Measurements from ENCODE around the gene TET3.

Gene TET3

DNA sequence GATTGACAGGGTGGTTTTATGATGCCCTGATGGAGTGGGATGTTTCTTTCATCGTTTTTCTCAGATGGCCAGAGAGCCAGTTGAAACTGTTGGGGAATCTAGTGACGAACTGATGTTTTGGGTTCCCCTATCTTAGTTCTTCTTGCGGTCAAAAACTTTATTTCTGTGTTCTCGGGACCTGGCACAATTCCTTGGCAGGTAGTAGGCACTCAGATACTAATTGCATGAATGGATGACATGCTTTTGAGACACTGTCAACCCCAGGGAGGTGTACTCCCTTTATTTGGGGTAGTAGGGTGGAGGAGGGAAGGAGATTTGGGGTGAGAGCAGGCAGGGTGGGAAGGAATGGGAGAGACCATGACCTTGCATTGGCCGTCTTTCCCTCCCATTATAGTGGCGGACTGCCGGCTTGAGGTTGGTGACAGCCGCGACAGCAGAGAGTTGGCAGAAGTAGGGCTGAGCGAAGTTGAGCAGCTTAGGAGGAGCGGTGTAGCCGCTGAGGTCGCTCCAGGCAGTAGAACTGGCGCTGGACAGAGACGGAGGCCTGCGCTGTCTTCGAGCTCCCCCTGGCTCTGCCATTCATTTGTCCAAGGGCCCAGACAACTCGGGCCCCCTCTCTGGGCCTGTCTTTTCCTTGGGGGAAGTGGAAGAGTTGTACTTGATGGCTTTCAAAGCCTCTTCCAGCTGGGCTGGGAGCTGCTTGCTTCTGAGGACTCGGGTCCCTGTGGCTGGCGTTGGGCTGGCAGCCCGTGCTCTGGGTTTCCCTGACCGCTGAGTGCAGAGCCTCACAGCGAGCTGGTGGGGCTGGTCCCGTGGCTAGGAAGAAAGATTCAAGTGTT lies 2.6 kb downstream of the TET3 start:
- no peak for DNase-seq (ENCODE audit: low read depth)

DNA sequence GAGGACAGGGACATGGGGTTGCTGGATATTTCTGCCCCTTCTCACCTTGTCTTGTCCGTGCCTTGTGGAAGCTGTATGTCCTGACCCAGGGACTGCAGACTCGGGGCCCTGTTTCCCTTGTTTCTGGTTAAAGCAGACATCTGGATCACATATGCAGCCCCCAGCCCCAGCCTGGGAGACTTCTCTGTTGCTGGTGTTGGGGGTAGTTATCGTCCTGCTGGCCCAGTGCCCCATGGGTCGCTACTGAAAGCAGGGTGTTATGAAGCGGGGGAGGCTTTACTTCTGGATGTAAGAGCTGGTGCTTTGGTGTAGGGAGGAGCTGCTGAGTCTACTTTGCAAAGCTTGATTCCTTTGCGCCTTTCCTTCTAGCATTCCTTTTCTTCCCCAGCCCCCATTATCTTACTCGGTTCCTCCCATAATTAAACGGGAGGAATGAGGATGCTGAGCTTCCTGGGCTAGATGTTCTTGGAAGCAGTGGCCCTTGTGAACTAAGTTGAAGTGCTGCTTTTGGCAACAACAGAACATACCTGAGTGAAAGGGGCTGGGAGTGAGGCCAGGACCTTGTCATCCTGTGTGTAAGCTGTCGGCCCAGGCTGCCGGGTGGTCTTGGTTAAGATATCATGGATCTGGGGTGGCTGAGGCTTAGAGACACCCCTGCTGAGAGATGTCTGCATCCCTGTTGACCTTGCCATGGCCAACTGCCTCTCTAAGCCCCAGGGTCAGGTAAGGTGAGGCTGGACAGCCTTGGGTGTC lies 3.4 kb downstream of the TET3 start:
- DNase-seq (ENCODE audit: low read depth) = no peak

DNA sequence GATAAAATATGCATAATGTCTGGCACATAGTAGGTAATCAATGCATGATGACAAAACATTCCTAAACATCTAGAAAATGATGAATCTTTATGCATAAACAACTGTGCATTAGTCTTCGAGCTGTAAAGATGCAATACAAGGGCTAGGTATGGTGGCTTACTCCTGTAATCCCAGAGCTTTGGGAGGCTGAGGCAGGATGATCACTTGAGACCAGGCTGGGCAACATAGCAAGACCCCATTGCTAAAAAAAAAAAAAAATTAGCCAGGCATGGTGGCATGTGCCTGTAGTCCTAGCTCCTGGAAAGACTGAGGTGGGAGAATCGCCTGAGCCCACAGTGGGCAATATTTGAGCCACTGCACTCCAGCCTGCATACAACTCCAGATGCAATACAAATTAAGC lies 5.3 kb downstream of the TET3 start:
- DNase-seq (ENCODE audit: low read depth) = no peak

DNA sequence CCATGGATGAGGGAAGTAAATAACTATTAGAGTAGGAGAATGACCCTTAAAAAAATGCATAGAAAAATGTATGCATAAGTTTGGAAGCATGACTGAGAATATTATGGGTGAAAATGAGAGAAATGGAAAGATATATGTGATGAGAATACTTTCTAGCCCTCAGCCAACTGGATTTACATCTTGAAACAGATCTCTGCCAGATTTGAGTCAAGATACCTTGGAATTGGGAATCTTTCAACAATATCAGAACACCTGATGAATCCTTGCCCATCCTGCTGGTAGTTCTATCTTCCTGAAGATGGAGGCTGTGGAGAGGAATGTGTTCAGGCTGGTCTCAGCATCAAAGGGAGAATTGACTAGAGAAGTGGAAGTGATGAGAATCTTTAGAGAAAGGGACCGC lies 5.8 kb downstream of the TET3 start:
- no peak for DNase-seq (ENCODE audit: low read depth)

DNA sequence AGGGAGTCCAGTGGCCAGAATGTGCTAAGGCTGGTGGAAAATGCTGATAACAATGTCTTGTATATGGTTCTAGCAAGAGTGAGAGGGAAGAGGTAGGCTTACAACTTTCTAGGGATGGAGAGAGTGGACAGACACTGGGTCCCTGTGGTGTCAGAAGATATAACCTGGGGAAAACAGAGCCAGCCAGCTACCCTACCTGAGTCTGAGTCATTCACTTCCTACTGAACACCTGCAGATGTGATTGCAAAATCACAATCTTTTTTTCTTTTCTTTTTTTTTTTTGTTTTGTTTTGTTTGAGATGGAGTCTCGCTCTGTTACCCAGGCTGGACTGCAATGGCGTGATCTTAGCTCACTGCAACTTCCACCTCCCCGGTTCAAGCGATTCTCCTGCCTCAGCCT lies 7.3 kb downstream of the TET3 start:
- no peak for DNase-seq (ENCODE audit: low read depth)

DNA sequence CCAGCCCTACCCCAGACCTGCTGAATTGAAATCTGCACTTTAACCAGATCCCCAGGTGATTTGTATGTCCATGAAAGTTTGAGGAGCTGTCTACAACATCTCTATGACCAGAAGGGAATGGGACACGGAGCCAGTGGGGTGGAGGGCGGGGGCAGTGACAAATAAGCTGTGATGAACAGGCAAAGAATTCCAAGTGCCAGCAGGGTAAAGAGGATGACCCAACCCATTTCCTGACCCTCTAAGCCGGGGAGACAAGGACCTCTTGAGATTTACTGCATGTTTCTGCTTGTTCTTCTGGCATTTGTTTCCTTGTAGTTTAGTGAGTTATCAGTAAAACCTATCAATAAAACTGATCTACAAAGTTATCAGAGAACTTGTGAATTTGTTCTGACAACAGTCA lies 8.7 kb downstream of the TET3 start:
- no peak for DNase-seq (ENCODE audit: low read depth)

DNA sequence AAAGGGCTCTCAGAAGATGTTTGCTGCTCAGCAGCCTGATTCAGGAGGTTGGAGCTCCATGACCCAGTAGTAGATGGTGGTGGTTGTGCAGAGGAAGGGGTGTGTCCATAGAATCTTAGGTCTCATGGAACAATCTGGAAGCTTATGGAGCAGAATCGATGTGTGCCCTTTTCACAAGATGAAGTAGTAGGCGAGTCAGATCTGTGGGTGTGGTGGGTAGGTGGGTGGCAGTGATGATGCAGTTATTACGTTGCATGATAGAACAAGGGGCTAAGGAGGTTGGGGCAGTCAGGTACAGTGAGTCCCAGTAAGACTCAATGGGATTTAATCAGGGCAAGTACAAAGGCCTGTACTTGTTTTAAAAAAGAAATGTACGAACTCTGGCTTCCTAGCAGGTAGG lies 9.1 kb downstream of the TET3 start:
- no peak for DNase-seq (ENCODE audit: low read depth)

DNA sequence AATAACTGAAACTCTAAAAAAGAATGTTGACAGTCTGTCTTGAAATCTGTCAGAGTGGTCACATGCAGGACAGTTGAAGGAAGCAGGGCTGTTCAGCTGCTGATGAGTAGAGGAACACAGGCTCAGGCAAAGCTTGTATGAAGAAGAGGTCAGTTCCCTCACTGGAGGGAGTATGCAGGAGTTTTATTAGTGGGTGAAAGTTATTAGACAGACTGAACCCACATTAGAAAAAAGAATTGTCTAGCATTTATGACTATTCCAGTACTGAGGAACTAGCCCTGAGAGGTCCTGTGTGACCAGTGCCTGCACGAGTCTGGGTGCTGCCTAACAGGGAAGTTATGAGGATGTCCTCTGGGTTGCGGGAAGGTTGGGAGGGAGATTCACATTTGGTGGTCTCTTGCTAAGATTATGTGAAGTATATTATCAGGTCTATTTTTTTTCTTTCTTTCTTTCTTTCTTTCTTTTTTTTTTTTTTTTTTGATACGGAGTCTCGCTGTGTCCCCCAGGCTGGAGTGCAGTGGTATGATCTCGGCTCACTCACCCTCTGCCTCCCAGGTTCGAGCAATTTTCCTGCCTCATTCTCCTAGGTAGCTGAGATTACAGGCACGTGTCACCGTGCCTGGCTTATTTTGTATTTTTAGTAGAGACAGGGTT lies 9.6 kb downstream of the TET3 start:
- no peak for DNase-seq (ENCODE audit: low read depth)

DNA sequence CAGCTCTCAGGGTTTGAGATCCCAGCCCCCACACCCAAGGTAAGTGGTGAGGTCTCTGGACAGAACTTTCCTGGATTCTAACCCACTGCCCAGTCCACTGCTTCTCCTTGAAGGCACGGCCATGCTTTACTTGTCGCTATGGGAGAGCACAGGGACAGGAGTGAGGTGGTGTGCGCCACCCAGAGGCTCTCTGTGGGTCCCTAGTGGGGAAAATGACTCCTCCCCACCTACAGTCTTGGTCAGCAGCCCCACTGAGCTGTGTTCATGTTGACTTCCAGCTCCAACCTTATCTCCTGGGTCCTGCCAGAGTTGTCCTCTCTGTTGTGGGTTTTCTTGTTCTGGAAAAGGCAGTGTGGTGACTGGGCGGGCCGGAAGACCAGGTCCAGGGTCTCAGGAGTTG lies 11.1 kb downstream of the TET3 start:
- DNase-seq (ENCODE audit: low read depth) = no peak

DNA sequence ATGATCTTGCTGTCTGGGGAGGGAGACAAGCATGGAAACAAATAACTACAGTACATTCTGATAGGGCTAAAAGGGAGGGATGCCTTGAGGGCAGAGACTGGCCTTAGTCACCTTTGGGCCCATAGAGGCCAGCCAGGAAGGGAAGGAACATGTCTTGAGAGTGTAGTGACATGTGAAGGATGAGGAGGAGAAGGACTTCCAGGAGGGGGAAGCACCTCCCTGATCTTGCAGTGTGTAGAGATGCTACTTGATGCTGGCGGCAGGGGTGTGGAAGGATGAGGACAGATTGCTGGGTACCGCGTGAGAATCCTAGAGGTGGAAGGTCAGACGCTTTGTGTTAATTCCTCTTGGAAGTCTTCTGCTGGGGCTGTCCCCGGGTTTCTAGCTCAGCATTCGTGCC lies 13.1 kb downstream of the TET3 start:
- no peak for DNase-seq (ENCODE audit: low read depth)

DNA sequence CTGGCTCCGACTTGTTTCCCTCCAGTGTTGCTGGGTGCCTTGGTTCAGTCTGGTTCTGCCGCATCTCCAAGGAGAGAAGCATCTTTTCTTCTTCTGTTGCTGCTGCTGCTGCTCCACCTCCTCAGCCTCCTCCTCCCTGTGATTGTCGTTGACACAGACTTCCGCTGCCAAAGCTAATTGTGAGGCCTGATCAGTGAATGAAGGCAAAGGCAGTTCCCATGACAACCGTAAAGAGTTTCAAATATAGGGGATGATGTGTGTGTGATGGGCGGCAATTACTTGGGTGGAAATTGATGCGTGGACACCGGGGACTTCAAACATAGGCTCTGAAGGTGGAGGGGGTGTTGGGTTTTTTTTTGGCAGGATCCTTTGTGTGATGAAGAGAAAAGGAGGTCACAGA lies 13.7 kb downstream of the TET3 start:
- no peak for DNase-seq (ENCODE audit: low read depth)

DNA sequence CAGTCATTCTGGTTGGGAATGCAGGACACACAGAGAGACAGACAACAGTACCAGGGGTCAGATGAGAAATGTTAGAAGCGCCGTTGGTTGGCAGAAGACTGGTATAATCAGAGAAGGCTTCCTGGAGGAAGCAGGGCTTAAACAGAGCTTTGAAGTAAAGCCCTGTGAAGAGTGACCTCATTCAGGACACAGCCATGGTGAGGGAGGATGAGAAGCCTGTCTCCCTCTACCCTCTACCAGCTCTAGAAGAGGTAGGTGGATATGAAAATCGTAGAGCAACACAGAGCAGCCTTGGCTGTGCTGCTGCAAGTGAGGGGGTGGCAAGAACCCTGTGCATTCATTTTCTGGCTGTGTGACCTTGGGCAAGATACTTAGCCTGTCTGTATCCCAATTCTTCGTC lies 14.2 kb downstream of the TET3 start:
- DNase-seq (ENCODE audit: low read depth) = no peak

DNA sequence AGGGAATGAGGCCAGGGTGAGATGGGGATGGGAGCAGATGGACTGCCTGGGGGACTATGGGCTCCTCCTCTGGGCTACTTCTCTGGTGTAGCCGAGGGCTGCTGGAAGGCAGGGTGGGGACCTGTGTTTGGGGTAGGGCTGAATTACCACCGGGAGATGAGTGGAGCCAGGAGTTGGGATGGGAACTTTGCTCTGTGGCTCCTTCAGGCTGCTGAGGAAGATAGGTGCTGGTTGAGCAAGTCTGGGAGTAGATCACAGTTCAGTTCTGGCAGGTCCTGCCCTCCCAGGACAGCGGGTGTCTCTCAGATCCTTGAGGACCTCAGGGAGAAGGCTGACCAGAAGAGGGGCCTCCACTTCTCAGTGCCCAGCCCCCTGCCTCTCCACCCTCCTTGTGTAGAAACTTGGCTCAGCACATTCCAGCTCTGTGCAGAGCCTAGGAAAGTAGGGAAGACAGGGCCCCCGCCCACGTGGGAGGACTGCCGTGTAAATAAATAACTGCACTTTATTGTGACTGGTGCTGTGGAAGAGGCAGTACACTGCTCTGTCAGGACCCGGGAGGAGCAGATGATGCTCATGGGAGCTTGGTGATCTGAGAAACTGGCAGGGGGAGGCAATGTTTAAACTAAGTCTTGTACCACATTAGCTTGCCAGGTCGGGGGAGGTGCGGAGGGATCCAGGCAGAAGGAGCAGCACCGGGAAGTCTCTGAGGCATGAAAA lies 15.3 kb downstream of the TET3 start:
- no peak for DNase-seq (ENCODE audit: low read depth)

DNA sequence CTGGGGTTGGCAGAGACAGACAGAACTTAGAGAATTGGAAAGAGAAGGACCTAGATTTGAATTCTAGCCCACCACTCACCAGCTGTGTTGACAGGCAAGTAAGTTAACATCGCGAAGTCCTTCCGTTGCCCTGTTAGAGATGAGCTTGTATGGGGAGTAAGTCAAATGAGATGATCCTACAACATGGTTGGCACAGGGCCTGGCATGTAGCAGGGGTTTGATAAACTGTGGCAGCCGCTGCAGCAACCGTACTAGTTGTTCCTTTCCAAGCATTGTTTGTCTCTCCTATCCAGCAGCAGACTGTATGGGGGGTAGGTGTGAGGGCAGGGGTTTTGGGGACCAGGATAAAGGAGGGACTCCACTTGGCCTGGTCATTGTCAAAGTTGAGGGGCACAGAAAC lies 16.0 kb downstream of the TET3 start:
- DNase-seq (ENCODE audit: low read depth) = no peak

DNA sequence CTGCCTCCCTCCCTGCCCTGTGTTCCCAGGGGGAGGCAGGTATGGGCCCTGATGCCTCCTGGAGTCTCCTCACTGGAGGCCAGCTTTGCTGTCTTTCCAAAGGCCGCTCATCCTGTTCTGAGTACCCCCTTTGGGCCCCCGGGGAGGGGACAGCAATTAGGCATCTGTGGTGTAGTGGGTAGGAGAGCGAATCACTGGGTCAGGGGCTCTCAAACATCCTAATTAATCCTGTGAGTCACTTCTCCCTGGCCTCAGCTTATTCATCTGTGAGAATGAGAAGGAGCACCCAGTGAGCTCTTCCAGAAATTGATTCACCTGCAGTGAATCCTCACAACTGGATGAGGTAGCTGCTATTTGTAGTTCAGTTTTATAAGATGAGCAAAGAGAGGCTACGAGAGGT lies 16.4 kb downstream of the TET3 start:
- DNase-seq (ENCODE audit: low read depth) = no peak

DNA sequence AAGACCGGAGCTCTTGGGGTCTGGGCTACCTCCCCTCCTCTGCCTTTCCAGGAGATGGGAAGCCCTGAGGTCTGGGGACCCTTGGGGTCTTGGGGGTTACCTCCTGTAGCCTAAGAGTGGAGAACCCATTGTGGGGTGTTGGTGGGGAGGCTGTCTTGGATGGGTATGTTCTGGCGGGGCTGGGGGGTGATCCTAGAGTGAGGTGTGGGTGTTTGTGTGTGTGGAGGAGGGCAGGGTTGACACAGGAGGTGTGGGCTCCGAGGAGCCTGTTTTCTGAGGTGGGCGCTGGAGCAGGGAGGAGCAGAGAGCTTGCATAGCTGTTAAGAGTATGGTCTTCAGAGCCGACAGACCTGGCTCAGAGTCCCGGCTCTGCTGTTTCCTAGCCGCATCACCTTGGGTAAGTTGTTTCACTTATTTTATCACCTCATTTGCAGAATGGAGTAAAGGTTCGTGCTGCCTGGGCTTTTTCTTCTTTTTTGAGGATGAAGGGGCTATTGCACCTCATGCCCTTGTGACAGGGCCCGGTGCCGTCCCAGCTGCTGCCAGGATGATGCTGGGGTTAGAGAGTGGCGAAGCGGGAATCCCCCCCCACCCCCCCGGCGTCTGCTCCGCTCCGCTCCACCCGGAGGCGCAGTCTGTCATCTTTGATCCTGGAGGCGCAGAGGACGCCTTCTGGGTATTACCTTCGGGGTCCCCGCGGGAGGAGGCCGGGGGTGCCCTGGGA lies 17.2 kb downstream of the TET3 start:
- DNase-seq (ENCODE audit: low read depth) = no peak

DNA sequence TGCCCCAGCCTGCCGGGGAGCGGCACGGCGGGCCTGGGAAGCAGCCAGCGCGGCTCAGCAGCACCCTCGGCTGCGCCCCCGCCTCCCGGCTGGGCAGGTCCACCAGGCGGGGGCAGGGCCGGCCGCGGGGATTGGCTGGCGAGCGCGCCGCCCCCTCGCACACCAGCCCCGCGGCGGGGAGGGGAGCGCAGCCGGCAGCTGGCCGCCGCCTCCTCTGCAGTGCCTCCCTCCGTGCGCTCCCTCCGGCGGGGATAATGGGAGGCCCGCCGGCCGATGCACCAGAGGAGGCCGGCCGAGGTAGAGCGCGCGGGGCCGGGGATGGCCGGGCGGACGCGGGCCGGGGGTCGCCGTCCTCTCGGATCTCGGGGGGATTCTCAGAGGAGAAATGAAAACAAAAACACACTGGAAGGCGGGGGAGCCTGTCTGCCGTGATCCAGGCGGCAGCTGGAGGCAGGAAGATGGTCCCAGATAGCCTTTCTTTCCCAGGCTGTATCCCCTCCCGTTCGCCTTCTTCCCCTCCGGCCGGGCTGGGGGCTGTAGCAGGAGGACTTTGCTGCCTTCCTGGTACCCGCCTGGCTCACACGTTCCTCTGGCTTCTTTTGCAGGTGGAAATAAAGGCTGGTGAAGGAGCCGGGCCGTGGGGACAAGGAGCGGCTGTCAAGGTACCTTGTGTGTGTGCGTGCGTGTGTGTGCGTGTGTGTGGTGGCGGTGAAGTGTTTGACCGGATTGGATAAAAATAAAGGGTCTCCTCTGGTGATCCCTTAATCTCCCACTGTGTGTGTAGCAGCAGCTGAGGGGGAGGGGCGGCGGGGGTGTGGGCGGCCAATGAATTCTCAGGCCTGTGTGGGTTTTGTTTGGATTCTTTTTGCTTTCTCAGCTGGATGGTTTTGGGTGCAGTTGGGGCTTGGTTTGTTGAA lies 18.1 kb downstream of the TET3 start:
- DNase-seq (ENCODE audit: low read depth) = peak; percentile 63

DNA sequence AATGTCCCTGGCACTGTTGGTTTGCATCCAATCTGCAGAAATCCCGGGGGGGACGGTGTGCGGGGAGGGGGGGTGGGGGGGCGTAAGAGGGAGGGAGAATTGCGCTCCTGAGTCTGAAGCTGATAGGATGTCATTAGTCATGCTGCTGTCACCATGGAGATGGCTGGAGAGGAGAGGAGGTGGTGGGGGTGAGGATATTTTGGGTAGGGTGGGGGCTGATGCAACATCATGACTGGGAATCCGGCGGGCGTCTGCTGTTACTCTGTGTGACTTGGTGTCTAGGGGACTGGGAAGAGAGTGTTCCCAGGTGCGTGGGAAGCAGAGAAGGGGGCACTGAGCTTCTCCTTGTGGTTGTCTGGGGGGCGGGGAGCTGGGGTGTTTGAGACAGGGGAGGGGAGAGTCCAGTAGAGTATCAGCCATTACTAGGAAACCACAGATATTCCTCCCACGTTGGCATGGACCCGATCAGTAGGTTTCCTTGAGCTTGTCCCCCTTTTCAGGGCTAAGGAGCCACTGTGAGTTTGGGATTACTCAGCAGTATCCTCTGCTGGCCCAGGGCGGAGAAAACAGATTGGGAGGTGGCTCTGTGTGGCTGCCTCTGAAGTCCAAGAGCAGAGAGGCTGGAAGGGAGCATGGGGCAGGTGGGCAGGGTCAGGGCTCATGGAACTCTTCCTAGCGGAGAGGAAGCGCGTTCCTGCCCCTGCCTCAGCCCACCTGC lies 18.9 kb downstream of the TET3 start:
- DNase-seq (ENCODE audit: low read depth) = peak; percentile 76

DNA sequence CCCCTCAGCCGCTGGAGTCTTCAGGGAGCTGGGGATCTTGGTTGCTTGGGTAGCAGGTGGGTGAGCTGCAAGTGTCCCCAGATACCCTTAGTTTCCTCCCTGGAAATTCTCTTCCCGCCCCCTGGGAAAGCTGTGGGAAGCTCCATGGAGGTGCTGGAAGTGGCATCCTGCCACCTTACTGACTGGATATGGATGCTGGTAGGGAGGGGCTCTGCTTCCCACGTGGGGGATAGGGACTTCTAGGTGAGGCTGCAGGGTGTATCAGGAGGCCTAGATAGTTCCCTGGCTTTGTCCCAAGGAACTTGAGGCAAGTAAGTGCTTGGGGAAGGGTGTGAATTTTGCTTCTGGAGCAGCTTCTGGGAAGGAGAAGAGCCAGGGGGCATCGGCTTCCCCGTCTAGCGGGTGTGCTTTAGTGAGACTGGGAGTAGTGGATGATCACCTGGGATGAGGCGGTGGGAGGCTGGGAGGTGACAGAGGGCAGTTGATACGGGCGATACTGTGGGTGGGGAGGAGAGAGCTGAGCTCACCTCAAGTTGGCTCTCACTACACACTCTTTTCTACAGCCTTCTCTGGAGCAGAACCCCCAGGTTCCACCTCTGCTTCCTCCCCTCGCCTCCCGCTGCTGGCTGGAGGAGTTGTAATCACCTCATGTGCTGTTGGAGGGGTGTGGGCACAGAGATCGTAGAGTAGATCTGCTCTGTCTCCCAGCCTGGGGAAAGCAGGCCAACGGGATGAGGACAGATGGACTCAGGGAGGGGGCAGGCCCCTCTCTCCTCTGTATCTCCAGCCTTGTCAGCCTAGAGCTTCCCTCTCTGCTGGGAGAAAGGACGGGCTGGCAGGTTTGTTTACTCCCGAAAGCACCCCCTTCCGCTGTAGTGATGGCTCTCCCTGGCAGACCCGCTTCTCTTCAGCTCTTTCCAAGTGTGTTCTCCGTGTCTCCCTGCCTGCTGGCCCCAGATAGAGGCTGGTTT lies 19.8 kb downstream of the TET3 start:
- no peak for DNase-seq (ENCODE audit: low read depth)
